Adrenal gland (tissue), 19 donors: ENCODE results near the gene ORMDL3. TPM values are rescaled to one million over a fixed set of nuclear protein-coding genes. Genes with fewer than 3 reads are reported as not detected.

Experiments used
- DNase-seq, 7 donors: peaks; one replicate each; pipeline ENCODE4 v3.0.0-alpha.2; 2019 to 2020
- H3K27ac ChIP-seq, 5 donors: fragments of 200-600 bp; sonication (generic) in 4 of 5; 1 replicate in 3 of 5; 2 replicates in 2 of 5; pipeline versions ENCODE4 v1.5.1 to v1.8.0; 2016 to 2020; ENCODE audit warnings: mild to moderate bottlenecking in 1 of 5
- H3K27me3 ChIP-seq: fragments of 200-600 bp; 2 replicates; pipeline ENCODE4 v1.8.0; 2021
- H3K36me3 ChIP-seq, 2 donors: fragments of 200-600 bp; replicated peaks in 1 of 2; 1 replicate in 1 of 2; 2 replicates in 1 of 2; pipeline versions ENCODE4 v1.5.1 to v1.8.0; 2018 to 2022
- H3K4me1 ChIP-seq, 2 donors: fragments of 200-600 bp; replicated peaks in 1 of 2; 1 replicate in 1 of 2; 2 replicates in 1 of 2; pipeline versions ENCODE4 v1.5.1 to v1.8.0; 2018 to 2021
- H3K4me3 ChIP-seq, 4 donors: fragments of 200-600 bp; sonication (generic) in 3 of 4; one replicate each; pipeline ENCODE4 v1.5.1; 2016 to 2018
- H3K9me3 ChIP-seq, 3 donors: fragments of 200-600 bp; sonication (generic) in 1 of 3; replicated peaks in 1 of 3; 1 replicate in 2 of 3; 2 replicates in 1 of 3; pipeline versions ENCODE4 v1.5.1 to v1.8.0; 2016 to 2021
- POLR2A ChIP-seq, 2 donors: fragments of 450-650 bp; IDR thresholded peaks; one replicate each; pipeline ENCODE4 v1.6.1; 2017; ENCODE audit warnings: antibody characterized with exemption in 2 of 2, mild to moderate bottlenecking in 2 of 2, moderate library complexity in 1 of 2
- WGBS, 4 donors: extraction: QIAGEN DNeasy Blood & Tissue Kit in 2 of 4; methylation state at CpG; one replicate each; pipeline versions ENCODE4 v1.1.5 to v1.1.7; 2013 to 2017; 5-methylcytosine and 5-hydroxymethylcytosine counted together
- intact Hi-C, 2 donors: fragments of 100-400 bp; cut with DNase I; formaldehyde crosslinking; loops; one replicate each; pipeline versions ENCODE4 v1.14.1 to v1.15.0; 2022 to 2023
- long read RNA-seq, 10 donors: library from polyadenylated mRNA in 3 of 10; unstranded in 2 of 10; stranded (forward) in 1 of 10; transcript quantifications; one replicate each; pipeline ENCODE4 v2.0.0 and lab custom pipeline, GENCODE V29; 2021 to 2026
- polyA plus RNA-seq, 3 donors: library from polyadenylated mRNA; stranded (reverse); fragments of 200-250 nt in 2 of 3; fragments of 350-450 nt in 1 of 3; fragmentation: Illumina TruSeq in 1 of 3; extraction: RNeasy Lipid Tissue Mini Kit (QIAGEN cat#74804) in 1 of 3; gene quantifications; one replicate each; pipeline ENCODE4 v1.2.3, GENCODE V29; 2013 to 2014
- total RNA-seq, 9 donors: library from RNA; depleted of rRNA in 4 of 9; stranded (reverse); fragments of >200 nt in 4 of 9; fragments of 120-200 nt in 1 of 9; fragmentation: NEBNext Ultra II Directional in 1 of 9; extraction: Animal tissue kit (Norgen Biotek cat#: 25700) in 1 of 9; gene quantifications; one replicate each; pipeline versions ENCODE4 v1.1.0 to v1.2.4, GENCODE V29; 2013 to 2023
- TF ChIP-seq, protein P1 (sequence below), 6 experiments: fragments of 450-650 bp in 4 of 6; fragments of 200-600 bp in 2 of 6; sonication (generic) in 1 of 6; IDR thresholded peaks; 1 replicate in 5 of 6; 2 replicates in 1 of 6; pipeline versions ENCODE4 v1.5.1 to v1.8.0; 2016 to 2021; ENCODE audit warnings: antibody characterized with exemption in 6 of 6, mild to moderate bottlenecking in 2 of 6, moderate library complexity in 1 of 6
- donor health status: healthy with polysubstance abuse.
- donor health status: Bipolar disorder and iron deficiency.
- donor health status: DM: yes; HTN: yes; CAD: no.
- donor health status: DM: no; HTN: no; CAD: no.
- donor health status: DM: no; HTN: no; CAD: no.
- donor health status: DM: yes; HTN: yes; CAD: no.

ORMDL3 gene, protein sequence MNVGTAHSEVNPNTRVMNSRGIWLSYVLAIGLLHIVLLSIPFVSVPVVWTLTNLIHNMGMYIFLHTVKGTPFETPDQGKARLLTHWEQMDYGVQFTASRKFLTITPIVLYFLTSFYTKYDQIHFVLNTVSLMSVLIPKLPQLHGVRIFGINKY
- total RNA-seq, result 10 to 100 TPM; 29.1 to 76.7 (median 51.6) TPM
- polyA plus RNA-seq, result 100 to 1,000 TPM in 1 of 3 donors, 10 to 100 TPM in 2; 40.4 to 102 (median 52.1) TPM
- long read RNA-seq, donor 1, partial matches to known transcripts, result 0 of 4 reads
- long read RNA-seq, donor 1, other reads (novel, unspliced or antisense), result 0 of 4 reads
- long read RNA-seq, donor 2, transcript ORMDL3-201 (4 exons, 2,111 nt), result major isoform, 5 of 6 reads
- long read RNA-seq, donor 2, partial matches to known transcripts, result 0 of 6 reads
- long read RNA-seq, donor 2, other reads (novel, unspliced or antisense), result 0 of 6 reads
- long read RNA-seq, donor 3, transcript ORMDL3-201 (4 exons, 2,111 nt), result major isoform, 5 of 8 reads
- long read RNA-seq, donor 3, partial matches to known transcripts, result 0 of 8 reads
- long read RNA-seq, donor 3, other reads (novel, unspliced or antisense), result 0 of 8 reads
- long read RNA-seq, donor 4, result 0 reads
- long read RNA-seq, donor 5, transcript ORMDL3-201 (4 exons, 2,111 nt), result major isoform, 7 of 10 reads
- long read RNA-seq, donor 5, partial matches to known transcripts, result 1 of 10 reads
- long read RNA-seq, donor 5, other reads (novel, unspliced or antisense), result 0 of 10 reads
- long read RNA-seq, donor 6, partial matches to known transcripts, result 4 of 6 reads
- long read RNA-seq, donor 6, other reads (novel, unspliced or antisense), result 0 of 6 reads
- long read RNA-seq, donor 7, transcript ORMDL3-201 (4 exons, 2,111 nt), result major isoform, 6 of 15 reads
- long read RNA-seq, donor 7, partial matches to known transcripts, result 8 of 15 reads
- long read RNA-seq, donor 7, other reads (novel, unspliced or antisense), result 0 of 15 reads
- long read RNA-seq, donor 8, transcript ORMDL3-201 (4 exons, 2,111 nt), result major isoform, 9 of 13 reads
- long read RNA-seq, donor 8, partial matches to known transcripts, result 0 of 13 reads
- long read RNA-seq, donor 8, other reads (novel, unspliced or antisense), result 0 of 13 reads
- long read RNA-seq, donor 9, partial matches to known transcripts, result 0 of 5 reads
- long read RNA-seq, donor 9, other reads (novel, unspliced or antisense), result 0 of 5 reads
- long read RNA-seq, donor 10, partial matches to known transcripts, result 0 of 2 reads
- long read RNA-seq, donor 10, other reads (novel, unspliced or antisense), result 0 of 2 reads

DNA sequence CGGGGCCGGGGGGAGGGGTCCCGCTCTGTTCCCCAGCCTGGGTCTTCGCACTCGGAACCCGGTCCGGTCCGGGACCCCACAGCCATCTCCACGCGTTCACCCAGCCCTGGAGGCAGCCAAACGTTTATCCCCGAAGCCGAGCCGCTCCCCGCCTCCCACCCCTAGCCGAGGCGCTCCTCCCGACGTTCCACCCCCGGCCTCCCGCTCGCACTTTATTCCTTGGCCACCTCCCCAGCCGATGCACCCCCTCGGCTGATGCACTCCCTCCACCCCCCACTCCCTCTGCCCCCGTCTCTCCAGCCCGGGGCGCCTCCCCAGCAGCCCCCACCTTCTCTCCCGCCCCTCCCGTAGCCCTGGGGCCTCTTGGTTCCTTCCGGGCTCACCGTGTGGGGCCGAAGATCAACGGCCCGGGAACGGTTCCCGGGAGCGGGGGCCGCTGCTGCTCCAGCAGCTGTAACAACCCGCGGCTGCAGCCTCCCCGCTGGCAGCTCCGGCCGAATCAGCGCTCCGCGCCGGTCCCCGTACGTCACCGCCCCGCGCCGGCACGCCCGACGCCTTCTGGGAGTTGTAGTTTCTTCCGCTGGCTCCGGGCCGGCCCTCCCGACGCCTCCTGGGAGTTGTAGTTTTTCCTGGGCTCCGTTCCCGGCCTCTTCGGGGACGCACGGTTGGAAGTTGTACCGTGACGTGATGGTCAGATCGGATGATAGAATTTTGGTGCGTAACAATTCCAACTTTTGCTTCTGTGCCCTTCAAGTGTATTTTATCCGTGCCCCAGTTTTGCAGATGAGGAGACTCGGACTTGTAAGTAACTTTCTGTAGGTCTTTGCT is at the start of gene ORMDL3, which contains the start of gene LRRC3C:
Gene ORMDL3 (minus strand): TSS at position 501 of the 828 bp plus-strand sequence. CDS start 3,398 bp downstream, outside the sequence.
Gene LRRC3C (plus strand): TSS at position 632 of the 828 bp plus-strand sequence. CDS start 13,792 bp downstream, outside the sequence.
- intact Hi-C loops, result no loop called here
- H3K9me3 ChIP-seq, result no peaks in the 10 kb centered on the region
- peaks cover 19 to 38% of the 10 kb centered on the region in 2 donors for H3K4me1 ChIP-seq
- WGBS, 4 donors, result 1 to 4% (median 1%) methylated on average over 21 to 72 of the region's 72 CpGs
- peak within 1 kb of the TSS; percentile 11 to 85 (median 80) for H3K27ac ChIP-seq
- TF ChIP-seq POLR2A (IDR thresholded peaks at IDR 0.05), result peak; percentile 62 to 82
- TF ChIP-seq, protein P1, sequence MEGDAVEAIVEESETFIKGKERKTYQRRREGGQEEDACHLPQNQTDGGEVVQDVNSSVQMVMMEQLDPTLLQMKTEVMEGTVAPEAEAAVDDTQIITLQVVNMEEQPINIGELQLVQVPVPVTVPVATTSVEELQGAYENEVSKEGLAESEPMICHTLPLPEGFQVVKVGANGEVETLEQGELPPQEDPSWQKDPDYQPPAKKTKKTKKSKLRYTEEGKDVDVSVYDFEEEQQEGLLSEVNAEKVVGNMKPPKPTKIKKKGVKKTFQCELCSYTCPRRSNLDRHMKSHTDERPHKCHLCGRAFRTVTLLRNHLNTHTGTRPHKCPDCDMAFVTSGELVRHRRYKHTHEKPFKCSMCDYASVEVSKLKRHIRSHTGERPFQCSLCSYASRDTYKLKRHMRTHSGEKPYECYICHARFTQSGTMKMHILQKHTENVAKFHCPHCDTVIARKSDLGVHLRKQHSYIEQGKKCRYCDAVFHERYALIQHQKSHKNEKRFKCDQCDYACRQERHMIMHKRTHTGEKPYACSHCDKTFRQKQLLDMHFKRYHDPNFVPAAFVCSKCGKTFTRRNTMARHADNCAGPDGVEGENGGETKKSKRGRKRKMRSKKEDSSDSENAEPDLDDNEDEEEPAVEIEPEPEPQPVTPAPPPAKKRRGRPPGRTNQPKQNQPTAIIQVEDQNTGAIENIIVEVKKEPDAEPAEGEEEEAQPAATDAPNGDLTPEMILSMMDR (IDR thresholded peaks at IDR 0.05), result no peak
- peak within 1 kb of the TSS; percentile 21 to 98 (median 82) for H3K4me3 ChIP-seq
- peaks cover 0 to 17% of the 10 kb centered on the region in 2 donors for H3K36me3 ChIP-seq
- peak; percentile 94 to 96 (median 95) for DNase-seq
- H3K27me3 ChIP-seq, result no peaks in the 10 kb centered on the region

DNA sequence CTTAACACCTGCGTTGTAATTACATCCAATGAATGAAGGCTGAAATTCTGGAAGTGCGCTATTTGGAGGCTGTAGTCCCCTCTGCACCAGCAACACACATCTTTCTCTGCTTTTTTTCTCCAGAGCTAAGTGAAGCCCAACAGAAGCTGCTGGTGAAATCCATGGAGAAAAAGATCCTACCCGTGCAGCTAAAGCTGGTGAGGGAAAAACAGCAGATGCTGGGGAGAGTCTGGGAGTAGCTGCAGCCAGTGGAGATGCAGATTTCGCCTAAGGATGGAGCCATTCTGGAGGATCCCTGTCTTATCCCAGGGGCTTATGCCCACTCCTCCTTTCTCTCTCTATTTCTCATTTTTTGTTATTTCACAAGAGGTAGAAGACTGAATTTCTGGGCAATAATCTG is 48.4 kb upstream of the ORMDL3 start:
- WGBS, 4 donors, result 63 to 75% (median 68%) methylated on average over 4 of the region's 4 CpGs
- H3K27me3 ChIP-seq, result no peaks in the 10 kb centered on the region
- intact Hi-C loops, result no loop called here

DNA sequence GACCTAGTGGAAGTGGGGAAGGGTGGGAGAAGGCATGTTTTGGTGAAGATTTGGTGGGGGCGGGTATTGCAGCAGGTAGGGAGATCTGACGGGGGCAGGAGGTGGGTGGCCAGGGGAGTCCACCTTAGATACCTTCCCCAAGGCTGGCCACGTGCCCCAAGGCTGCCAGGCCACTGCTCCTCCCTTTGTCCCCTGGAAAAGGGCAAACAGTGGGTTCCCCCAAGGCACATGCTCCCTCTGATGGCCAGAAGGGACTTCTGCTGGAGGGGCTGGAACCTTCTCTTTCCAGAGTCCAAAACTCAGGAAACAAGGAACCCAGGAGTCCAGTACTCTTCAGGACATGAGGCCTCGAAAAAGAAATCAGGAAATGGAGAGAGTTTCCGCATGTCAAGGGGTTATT is 47.0 kb upstream of the ORMDL3 start:
- no peaks in the 10 kb centered on the region for H3K4me1 ChIP-seq
- no peak for TF ChIP-seq POLR2A (IDR thresholded peaks at IDR 0.05)
- TF ChIP-seq, protein P1 (IDR thresholded peaks at IDR 0.05), result no peak
- no peak overlapping the region for H3K27ac ChIP-seq
- no peaks in the 10 kb centered on the region for H3K9me3 ChIP-seq
- H3K36me3 ChIP-seq, result no peaks in the 10 kb centered on the region
- no peak overlapping the region for H3K4me3 ChIP-seq
- WGBS, 4 donors, result 67 to 79% (median 74%) methylated on average over 4 to 5 of the region's 5 CpGs
- DNase-seq, result no peak
- intact Hi-C loops, result no loop called here
- no peaks in the 10 kb centered on the region for H3K27me3 ChIP-seq

More for the DNA sequence above, 48.4 kb upstream of the ORMDL3 start:
- H3K36me3 ChIP-seq, result no peaks in the 10 kb centered on the region
- no peaks in the 10 kb centered on the region for H3K9me3 ChIP-seq
- no peak for TF ChIP-seq POLR2A (IDR thresholded peaks at IDR 0.05)
- TF ChIP-seq, protein P1 (IDR thresholded peaks at IDR 0.05), result no peak
- H3K4me3 ChIP-seq, result no peak overlapping the region
- DNase-seq, result no peak
- H3K4me1 ChIP-seq, result peaks cover 0 to 5% of the 10 kb centered on the region in 2 donors
- no peak overlapping the region for H3K27ac ChIP-seq
